Activated CD8-positive, alpha-beta T cell treated with anti-CD3 and anti-CD28 coated beads, Interleukin-2, amount 10 ng/mL, durations not matched to agents 7 days and 5 days (primary cell): Measurements from ENCODE around the gene RGS10. TPM values are rescaled to one million over a fixed set of nuclear protein-coding genes. Genes with fewer than 3 reads are reported as not detected.

Experiments used
- ATAC-seq: fragments of 150-1000 bp; cut with Tn5 transposase; one replicate; pipeline ENCODE4 v1.10.0; 2021; ENCODE audit warnings: moderate library complexity
- CTCF ChIA-PET: fragments of 350-600 bp; sonication (Branson Sonifier 250); formaldehyde crosslinking; loops from one replicate; lab custom pipeline; 2021; ENCODE audit warnings: antibody characterized with exemption; lab: Charles Lee
- POLR2A ChIA-PET: fragments of 350-600 bp; sonication (Branson Sonifier 250); formaldehyde crosslinking; loops from one replicate; lab custom pipeline; 2021; ENCODE audit warnings: antibody characterized with exemption; lab: Charles Lee
- DNase-seq: peaks from one replicate; pipeline ENCODE4 v3.0.0-alpha.2; 2020
- H3K27ac Mint-ChIP-seq: one replicate; pipeline ENCODE4 v1.8.0; 2021; ENCODE audit warnings: mild to moderate bottlenecking, mixed read lengths
- H3K27me3 Mint-ChIP-seq: one replicate; pipeline ENCODE4 v1.8.0; 2021; ENCODE audit warnings: low read depth, mixed read lengths
- H3K36me3 Mint-ChIP-seq: one replicate; pipeline ENCODE4 v1.8.0; 2021; ENCODE audit warnings: low read depth, mixed read lengths
- H3K4me1 Mint-ChIP-seq: one replicate; pipeline ENCODE4 v1.8.0; 2021; ENCODE audit warnings: low read depth, mixed read lengths
- H3K4me3 Mint-ChIP-seq: one replicate; pipeline ENCODE4 v1.8.0; 2021; ENCODE audit warnings: mild to moderate bottlenecking, mixed read lengths
- H3K9me3 Mint-ChIP-seq: one replicate; pipeline ENCODE4 v1.8.0; 2022; ENCODE audit warnings: mixed read lengths; ENCODE audit not compliant: insufficient read depth
- total RNA-seq, 2 experiments: library from RNA; stranded (reverse); gene quantifications; one replicate each; pipeline ENCODE4 v1.2.3, GENCODE V29; 2021

RGS10 gene
- total RNA-seq, 2 experiments from 2014 or later = 166 TPM

DNA sequence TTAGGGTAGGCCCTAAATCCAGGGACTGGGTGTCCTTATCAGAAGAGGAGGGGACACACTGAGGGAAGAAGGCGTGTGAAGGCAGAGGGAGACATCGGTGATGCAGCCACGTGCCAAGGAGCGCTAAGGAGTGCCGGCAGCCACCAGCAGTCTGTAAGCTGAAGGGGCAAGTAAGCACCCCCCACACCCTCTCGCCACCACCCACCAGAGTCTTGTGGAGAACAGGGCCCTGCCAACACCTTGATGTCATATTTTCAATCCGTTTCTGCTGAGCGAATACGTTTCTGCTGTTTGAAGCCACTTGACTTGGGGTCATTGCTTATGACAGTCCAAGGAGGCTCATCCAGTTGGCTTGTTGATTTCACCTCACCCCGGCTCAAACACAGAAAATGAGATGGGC is 37.9 kb downstream of the RGS10 start:
- no peak for DNase-seq
- H3K4me1 Mint-ChIP-seq = peaks cover 91% of the 10 kb centered on the region
- no peaks in the 10 kb centered on the region for H3K27me3 Mint-ChIP-seq
- ATAC-seq = no peak
- ChIA-PET CTCF (no interaction called here), POLR2A (no interaction called here)
- peaks cover 77% of the 10 kb centered on the region for H3K36me3 Mint-ChIP-seq
- H3K27ac Mint-ChIP-seq = peak overlapping the region; percentile 75
- H3K4me3 Mint-ChIP-seq = peak overlapping the region; percentile 16
- no peaks in the 10 kb centered on the region for H3K9me3 Mint-ChIP-seq

DNA sequence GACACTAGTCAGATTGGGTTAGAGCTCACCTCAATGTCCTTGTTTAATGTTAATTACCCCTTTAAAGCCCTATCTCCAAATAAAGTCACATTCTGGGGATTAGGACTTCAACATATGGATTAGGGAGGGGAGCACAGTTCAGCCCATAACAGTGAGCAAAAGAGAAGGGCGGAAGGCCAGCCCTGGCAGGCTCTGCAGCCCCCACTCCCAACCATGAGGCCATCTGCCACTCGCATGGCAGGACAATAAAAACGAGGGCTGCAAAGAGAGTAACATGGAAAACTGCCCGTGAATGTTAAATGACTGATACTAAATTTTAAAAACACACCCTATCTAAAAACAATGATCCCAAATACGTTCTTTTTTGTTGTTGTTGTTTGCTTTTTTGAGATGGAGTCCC is 38.7 kb downstream of the RGS10 start:
- H3K9me3 Mint-ChIP-seq = no peaks in the 10 kb centered on the region
- peaks cover 79% of the 10 kb centered on the region for H3K36me3 Mint-ChIP-seq
- no peak for DNase-seq
- no peak for ATAC-seq
- H3K27ac Mint-ChIP-seq = peak overlapping the region; percentile 98
- no peaks in the 10 kb centered on the region for H3K27me3 Mint-ChIP-seq
- CTCF ChIA-PET = interaction anchor here (4.6 kb wide), 1 partner anchor 14 kb away, joined by 36 read pairs; no protein-coding TSS in a partner anchor
- H3K4me1 Mint-ChIP-seq = peaks cover 95% of the 10 kb centered on the region
- H3K4me3 Mint-ChIP-seq = no peak overlapping the region
- POLR2A ChIA-PET = interaction anchor here (1.7 kb wide), 1 partner anchor 34 kb away, joined by 10 read pairs; no protein-coding TSS in a partner anchor

DNA sequence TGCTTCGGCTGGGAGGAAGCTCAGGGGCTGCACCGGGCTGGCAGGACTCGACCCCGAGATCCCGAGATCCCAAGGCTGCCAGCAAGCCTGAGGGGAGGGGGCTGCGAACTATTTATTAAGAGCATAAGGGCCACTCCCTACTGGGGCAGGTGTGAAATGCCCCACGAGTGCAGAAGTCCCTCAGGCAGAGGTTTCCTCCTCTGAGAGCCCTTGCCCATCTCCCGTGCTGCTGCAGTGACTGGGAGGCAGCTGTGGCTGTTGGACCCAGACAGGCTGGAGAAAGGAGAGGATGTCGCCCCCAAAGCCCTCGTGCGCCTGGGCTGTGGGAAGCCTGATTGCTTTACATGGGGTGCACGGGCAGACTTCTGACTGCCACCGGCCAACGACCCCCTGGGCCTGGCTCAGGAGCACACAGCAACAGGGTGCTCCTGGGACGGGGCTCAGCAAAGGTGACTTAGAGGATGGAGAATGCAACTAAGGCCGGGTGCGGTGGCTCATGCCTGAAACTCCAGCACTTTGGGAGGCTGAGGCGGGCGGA is 39.8 kb downstream of the RGS10 start:
- ChIA-PET POLR2A (interaction anchor here (0.8 to 1.7 kb wide), 6 partner anchors 9 to 39 kb away, joined by 3 to 10 read pairs (median 4); no protein-coding TSS in a partner anchor), CTCF (interaction anchor here (0.8 to 4.6 kb wide), 3 partner anchors 13 to 36 kb away, joined by 3 to 36 read pairs (median 4); no protein-coding TSS in a partner anchor)
- DNase-seq (no peak), ATAC-seq (peak; percentile 37)
- Mint-ChIP-seq H3K27ac (peak overlapping the region; percentile 98), H3K4me3 (peak overlapping the region; percentile 70), H3K27me3 (no peaks in the 10 kb centered on the region), H3K9me3 (no peaks in the 10 kb centered on the region), H3K4me1 (peaks cover 94% of the 10 kb centered on the region), H3K36me3 (peaks cover 82% of the 10 kb centered on the region)

DNA sequence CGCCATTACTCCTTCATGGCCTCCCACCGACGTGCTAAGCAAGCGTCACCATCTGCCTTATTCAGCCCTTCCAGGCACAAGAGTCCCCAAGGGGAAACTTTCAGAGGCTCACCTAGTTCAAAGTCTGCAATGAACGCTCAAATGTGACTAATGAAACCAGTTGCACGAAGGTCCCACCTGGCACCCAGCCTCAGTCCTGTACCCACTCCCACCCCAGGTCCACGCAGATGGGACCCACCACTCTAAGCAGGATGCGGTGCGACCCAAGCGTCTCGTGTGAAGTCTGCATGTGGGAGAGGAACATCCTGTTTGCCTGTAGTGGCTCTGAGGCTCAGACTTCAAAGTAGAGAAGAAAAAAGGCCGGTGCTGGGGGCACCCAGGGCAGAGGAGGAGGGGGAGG is 40.3 kb downstream of the RGS10 start:
- peak; percentile 90 for DNase-seq
- no peaks in the 10 kb centered on the region for H3K27me3 Mint-ChIP-seq
- peak; percentile 84 for ATAC-seq
- peaks cover 94% of the 10 kb centered on the region for H3K4me1 Mint-ChIP-seq
- H3K27ac Mint-ChIP-seq = peak overlapping the region; percentile 98
- peaks cover 84% of the 10 kb centered on the region for H3K36me3 Mint-ChIP-seq
- ChIA-PET CTCF (interaction anchor here (0.8 to 4.6 kb wide), 3 partner anchors 12 to 36 kb away, joined by 3 to 36 read pairs (median 4); no protein-coding TSS in a partner anchor), POLR2A (interaction anchor here (0.8 to 1.7 kb wide), 6 partner anchors 9 to 39 kb away, joined by 3 to 10 read pairs (median 4); no protein-coding TSS in a partner anchor)
- no peaks in the 10 kb centered on the region for H3K9me3 Mint-ChIP-seq
- H3K4me3 Mint-ChIP-seq = peak overlapping the region; percentile 70

DNA sequence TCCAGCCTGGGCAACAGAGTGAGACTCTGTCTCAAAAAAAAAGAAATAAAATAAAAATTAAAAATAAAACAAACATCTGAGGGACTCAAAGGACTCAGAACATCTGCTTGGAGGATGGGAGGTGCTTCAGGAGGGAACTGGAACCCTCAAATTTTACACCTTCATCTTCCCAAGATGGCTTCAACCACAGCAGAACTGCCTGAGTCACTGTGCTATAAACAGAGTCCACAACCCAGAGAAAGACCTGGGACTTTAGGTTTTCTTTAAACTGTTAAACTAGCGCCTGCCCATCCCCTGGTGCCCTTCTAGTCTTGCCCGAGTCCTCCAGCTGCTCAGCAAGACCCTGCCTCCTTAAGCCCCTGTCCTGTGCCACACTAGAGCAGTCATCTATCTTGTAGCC is 40.8 kb downstream of the RGS10 start:
- H3K4me3 Mint-ChIP-seq = peak overlapping the region; percentile 70
- H3K4me1 Mint-ChIP-seq = peaks cover 94% of the 10 kb centered on the region
- DNase-seq = peak; percentile 43
- ATAC-seq = peak; percentile 37
- H3K36me3 Mint-ChIP-seq = peaks cover 81% of the 10 kb centered on the region
- H3K27ac Mint-ChIP-seq = peak overlapping the region; percentile 98
- CTCF ChIA-PET = interaction anchor here (2.1 to 4.6 kb wide), 2 partner anchors 12 to 41 kb away, joined by 13 to 36 read pairs; partner anchors contain the start of gene RGS10
- no peaks in the 10 kb centered on the region for H3K9me3 Mint-ChIP-seq
- POLR2A ChIA-PET = no interaction called here
- H3K27me3 Mint-ChIP-seq = no peaks in the 10 kb centered on the region

DNA sequence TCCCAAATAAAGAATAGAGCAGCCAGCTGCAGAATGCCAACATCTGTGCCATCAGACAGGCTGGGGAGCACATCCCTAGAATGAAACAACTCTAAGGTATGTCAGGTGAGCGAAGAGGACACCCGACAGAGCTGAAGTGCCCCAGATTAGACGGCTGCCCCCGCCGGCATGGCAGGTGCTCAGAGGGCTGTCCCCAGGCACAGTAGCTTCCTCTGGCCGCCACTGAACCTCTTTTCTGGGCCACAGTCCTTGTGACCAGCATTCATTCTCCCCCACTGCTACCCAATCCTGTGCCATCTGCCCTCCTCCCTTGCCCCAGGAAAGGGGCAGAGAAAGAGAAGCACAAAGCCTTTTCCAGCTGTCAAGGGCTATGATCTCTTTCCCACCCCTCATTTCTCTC is 41.7 kb downstream of the RGS10 start:
- Mint-ChIP-seq H3K27me3 (no peaks in the 10 kb centered on the region), H3K36me3 (peaks cover 82% of the 10 kb centered on the region)

DNA sequence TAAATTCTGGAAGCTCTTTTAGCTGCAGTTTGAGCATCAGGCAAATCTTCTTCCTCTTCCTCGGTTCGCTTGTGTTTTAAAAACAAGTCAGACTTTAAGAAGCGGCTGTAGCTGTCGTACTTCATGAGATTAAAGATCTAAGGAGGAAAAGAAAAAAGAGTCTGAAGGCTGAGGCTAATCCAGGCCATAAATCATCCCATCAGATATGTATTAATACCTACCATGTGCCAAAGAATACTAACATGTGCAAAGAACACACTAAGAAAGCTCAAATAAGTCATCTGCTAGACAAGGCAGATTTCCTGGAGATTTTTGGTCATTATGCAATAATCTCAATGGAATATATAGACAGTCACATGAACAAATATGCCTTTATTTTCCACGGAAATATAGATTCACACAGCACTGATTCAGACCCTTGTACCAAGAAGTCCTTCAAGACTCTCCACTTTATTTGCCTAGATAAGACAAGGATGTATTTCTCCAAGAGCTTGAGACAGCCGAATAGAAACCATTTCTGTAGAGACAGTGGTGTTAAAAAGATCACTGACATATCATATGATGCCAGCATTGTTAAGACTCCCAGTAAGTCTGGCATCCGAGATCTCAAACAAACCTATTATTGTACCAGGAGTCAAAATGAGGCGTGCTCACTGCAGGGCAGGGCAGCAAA is 42.3 kb downstream of the RGS10 start:
- DNase-seq (no peak), ATAC-seq (no peak)
- H3K4me3 Mint-ChIP-seq = no peak overlapping the region
- ChIA-PET POLR2A (interaction anchor here (0.6 to 1.4 kb wide), 3 partner anchors 11 to 94 kb away, joined by 3 to 6 read pairs (median 4); partner anchors contain the start of gene RGS10), CTCF (interaction anchor here (0.8 to 4.6 kb wide), 8 partner anchors 10 to 311 kb away, joined by 3 to 36 read pairs (median 4); partner anchors contain the start of gene RGS10)
- no peaks in the 10 kb centered on the region for H3K27me3 Mint-ChIP-seq
- H3K9me3 Mint-ChIP-seq = no peaks in the 10 kb centered on the region
- H3K36me3 Mint-ChIP-seq = peaks cover 76% of the 10 kb centered on the region
- peak overlapping the region; percentile 98 for H3K27ac Mint-ChIP-seq
- H3K4me1 Mint-ChIP-seq = peaks cover 92% of the 10 kb centered on the region

More for the DNA sequence above, 41.7 kb downstream of the RGS10 start:
- no peaks in the 10 kb centered on the region for H3K9me3 Mint-ChIP-seq
- peak overlapping the region; percentile 98 for H3K27ac Mint-ChIP-seq
- DNase-seq = no peak
- ATAC-seq = no peak
- ChIA-PET CTCF (interaction anchor here (0.8 to 4.6 kb wide), 6 partner anchors 11 to 311 kb away, joined by 3 to 36 read pairs (median 4); partner anchors contain the start of gene RGS10), POLR2A (interaction anchor here (1.4 kb wide), 1 partner anchor 11 kb away, joined by 6 read pairs; no protein-coding TSS in a partner anchor)
- H3K4me3 Mint-ChIP-seq = no peak overlapping the region
- H3K4me1 Mint-ChIP-seq = peaks cover 94% of the 10 kb centered on the region

DNA sequence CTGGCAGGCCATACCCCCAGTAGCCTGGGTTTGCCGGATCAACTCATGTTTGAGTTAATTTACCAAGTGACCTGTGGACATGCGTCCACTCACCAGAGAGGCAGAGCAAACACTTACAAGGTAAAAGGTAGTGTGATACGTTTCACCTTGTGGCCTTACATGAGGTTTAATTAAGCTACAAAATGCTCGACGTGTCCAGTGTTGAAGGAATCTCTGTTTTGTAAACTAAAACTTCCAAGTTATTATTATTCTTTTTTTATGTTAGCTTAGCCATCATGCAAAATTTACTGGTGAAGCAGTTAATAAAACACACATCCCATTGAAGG is 42.9 kb downstream of the RGS10 start:
- DNase-seq (no peak), ATAC-seq (no peak)
- H3K9me3 Mint-ChIP-seq = no peaks in the 10 kb centered on the region
- no peaks in the 10 kb centered on the region for H3K27me3 Mint-ChIP-seq
- ChIA-PET POLR2A (interaction anchor here (0.6 to 1.4 kb wide), 3 partner anchors 10 to 94 kb away, joined by 3 to 6 read pairs (median 4); partner anchors contain the start of gene RGS10), CTCF (interaction anchor here (1.1 to 4.6 kb wide), 5 partner anchors 10 to 310 kb away, joined by 3 to 36 read pairs (median 5); partner anchors contain the start of gene RGS10)
- H3K27ac Mint-ChIP-seq = peak overlapping the region; percentile 70
- peaks cover 92% of the 10 kb centered on the region for H3K4me1 Mint-ChIP-seq
- H3K4me3 Mint-ChIP-seq = no peak overlapping the region
- H3K36me3 Mint-ChIP-seq = peaks cover 71% of the 10 kb centered on the region

DNA sequence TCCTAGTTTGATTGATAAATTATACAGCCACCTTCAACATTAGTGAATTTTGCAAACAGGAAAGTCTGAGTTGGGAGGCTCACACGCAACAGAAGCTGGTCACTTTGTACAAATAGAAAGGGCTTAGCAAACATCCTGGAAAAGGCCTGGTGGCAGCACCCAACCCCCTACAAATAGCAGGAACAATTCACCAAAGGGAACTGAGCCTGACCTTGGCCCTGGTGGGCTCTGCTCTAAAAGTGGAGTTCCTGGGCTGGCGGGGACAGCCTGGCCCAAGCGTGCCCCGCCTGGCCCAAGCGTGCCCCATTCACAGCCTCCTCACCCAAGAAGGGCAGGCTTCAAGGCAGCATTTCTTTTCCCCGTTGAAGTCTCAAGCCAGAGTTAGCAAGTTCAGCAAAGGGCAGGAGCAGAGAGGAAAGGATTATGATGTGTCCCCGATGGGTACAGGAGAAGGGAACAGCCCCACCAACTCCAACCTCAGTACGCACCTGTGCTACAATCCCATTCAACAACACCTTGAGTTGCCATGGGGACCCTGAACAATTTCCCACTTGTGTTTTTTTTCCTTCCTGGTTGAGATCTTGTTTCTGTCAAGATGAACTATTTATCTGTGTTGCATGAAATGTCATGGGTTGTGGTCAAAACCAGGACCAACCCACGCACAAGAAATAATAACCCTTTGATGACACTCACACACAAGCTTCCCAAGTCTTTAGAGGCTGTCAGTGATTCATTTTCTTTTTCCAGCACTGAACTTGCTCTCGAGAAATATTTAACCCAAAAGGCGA is 43.4 kb downstream of the RGS10 start:
- H3K27me3 Mint-ChIP-seq = no peaks in the 10 kb centered on the region
- ChIA-PET POLR2A (interaction anchor here (0.7 to 0.8 kb wide), 2 partner anchors 13 to 95 kb away, joined by 3 read pairs; no protein-coding TSS in a partner anchor), CTCF (interaction anchor here (1.1 to 4.6 kb wide), 3 partner anchors 9 to 300 kb away, joined by 5 to 36 read pairs (median 5); no protein-coding TSS in a partner anchor)
- DNase-seq (no peak), ATAC-seq (no peak)
- peak overlapping the region; percentile 70 for H3K27ac Mint-ChIP-seq
- H3K9me3 Mint-ChIP-seq = no peaks in the 10 kb centered on the region
- peaks cover 92% of the 10 kb centered on the region for H3K4me1 Mint-ChIP-seq
- H3K4me3 Mint-ChIP-seq = no peak overlapping the region
- peaks cover 70% of the 10 kb centered on the region for H3K36me3 Mint-ChIP-seq

DNA sequence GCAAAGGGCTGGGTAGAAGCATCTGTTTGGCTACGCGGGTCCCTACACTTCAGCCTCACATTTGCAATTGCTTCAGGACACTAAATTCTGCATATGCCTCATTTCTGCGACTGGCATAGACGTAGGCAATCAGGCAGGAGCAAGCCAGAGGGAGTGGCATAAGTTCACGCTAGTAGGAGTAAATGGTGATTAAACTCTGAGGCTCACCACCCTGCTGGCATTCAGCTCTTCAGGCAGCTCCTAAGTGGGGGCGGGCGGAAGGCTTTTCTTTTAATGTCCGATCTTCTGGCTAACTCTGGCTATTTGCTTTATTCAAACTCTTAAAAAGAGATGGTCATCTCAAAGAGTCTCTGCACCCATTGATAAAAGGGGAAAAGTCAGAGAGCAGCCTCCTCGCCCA is 45.3 kb downstream of the RGS10 start:
- H3K4me1 Mint-ChIP-seq = peaks cover 90% of the 10 kb centered on the region
- no peaks in the 10 kb centered on the region for H3K27me3 Mint-ChIP-seq
- DNase-seq = no peak
- POLR2A ChIA-PET = interaction anchor here (1.5 kb wide), 1 partner anchor 8 kb away, joined by 5 read pairs; no protein-coding TSS in a partner anchor
- no peaks in the 10 kb centered on the region for H3K9me3 Mint-ChIP-seq
- peaks cover 57% of the 10 kb centered on the region for H3K36me3 Mint-ChIP-seq
- no peak for ATAC-seq
- H3K4me3 Mint-ChIP-seq = no peak overlapping the region
- H3K27ac Mint-ChIP-seq = peak overlapping the region; percentile 63
- CTCF ChIA-PET = no interaction called here

DNA sequence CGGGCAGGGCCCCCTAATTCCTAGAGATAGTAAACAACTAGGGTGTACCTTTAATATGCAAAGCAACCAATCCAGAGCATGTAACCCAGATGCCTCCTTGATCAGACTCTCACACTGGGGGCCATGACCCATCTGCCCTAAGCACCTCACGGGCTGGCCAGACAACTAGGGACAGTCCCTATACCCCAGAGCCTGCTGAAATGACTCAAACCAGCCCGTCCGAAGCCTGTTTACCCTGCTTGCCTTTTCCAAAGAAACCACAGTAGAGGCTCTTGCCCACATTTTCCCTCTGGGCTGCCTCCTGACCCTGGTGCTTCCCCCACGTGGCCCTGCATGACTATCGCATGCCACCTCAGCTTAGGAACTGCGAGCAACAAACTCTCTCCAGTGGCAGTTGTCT is 46.2 kb downstream of the RGS10 start:
- H3K4me3 Mint-ChIP-seq = no peak overlapping the region
- H3K27me3 Mint-ChIP-seq = no peaks in the 10 kb centered on the region
- H3K36me3 Mint-ChIP-seq = peaks cover 53% of the 10 kb centered on the region
- ATAC-seq = peak; percentile 25
- DNase-seq = no peak
- ChIA-PET CTCF (interaction anchor here (0.8 kb wide), 1 partner anchor 289 kb away, joined by 3 read pairs; the partner anchor contains the start of gene GRK5), POLR2A (no interaction called here)
- H3K9me3 Mint-ChIP-seq = no peaks in the 10 kb centered on the region
- H3K27ac Mint-ChIP-seq = peak overlapping the region; percentile 77
- H3K4me1 Mint-ChIP-seq = peaks cover 90% of the 10 kb centered on the region
